ENCODE results near the gene MYL11. TPM values are rescaled to one million over a fixed set of nuclear protein-coding genes. Genes with fewer than 3 reads are reported as not detected.

MYL11 gene
- total RNA-seq, 4 donors from 2014 or later, result 0.79 to 2.1 TPM; not detected in 2

GRCh38 chr16:30372725-30373124, 1.9 kb upstream of the MYL11 start:
- H3K4me3 ChIP-seq (ENCODE audit: low read depth, poor library complexity, severe bottlenecking), result no peak overlapping the region
- TF ChIP-seq POLR2A (IDR thresholded peaks at IDR 0.05) (no peak), CTCF (IDR thresholded peaks at IDR 0.05) (no peak)
- WGBS, 2 donors, result 85 to 90% methylated on average over 5 of the region's 5 CpGs
- no peak for DNase-seq (ENCODE audit: low spot score in 2 of 2)
- intact Hi-C loops (cut with DNase I; ENCODE audit: low total_unique reads), result no loop called here

- TF ChIP-seq POLR2A (IDR thresholded peaks at IDR 0.05) (no peak), CTCF (IDR thresholded peaks at IDR 0.05) (no peak)
- no peak overlapping the region for H3K4me3 ChIP-seq (ENCODE audit: low read depth, poor library complexity, severe bottlenecking)
- DNase-seq (ENCODE audit: low spot score in 2 of 2), result no peak
- intact Hi-C loops (cut with DNase I; ENCODE audit: low total_unique reads), result no loop called here
- WGBS, 2 donors, result 89 to 91% methylated on average over 8 of the region's 8 CpGs
These were observed 1.3 kb downstream of the MYL11 start for GRCh38 chr16:30375864-30376263.

- TF ChIP-seq POLR2A (IDR thresholded peaks at IDR 0.05) (no peak), CTCF (IDR thresholded peaks at IDR 0.05) (no peak)
- intact Hi-C loops (cut with DNase I; ENCODE audit: low total_unique reads), result no loop called here
- 89 to 92% methylated on average over 8 of the region's 8 CpGs for WGBS, 2 donors
- no peak for DNase-seq (ENCODE audit: low spot score in 2 of 2)
- H3K4me3 ChIP-seq (ENCODE audit: low read depth, poor library complexity, severe bottlenecking), result no peak overlapping the region
These were observed 1.9 kb downstream of the MYL11 start for GRCh38 chr16:30376461-30376902.

GRCh38 chr16:30377050-30377811, 2.6 kb downstream of the MYL11 start:
- no peak for DNase-seq (ENCODE audit: low spot score in 2 of 2)
- H3K4me3 ChIP-seq (ENCODE audit: low read depth, poor library complexity, severe bottlenecking), result peak overlapping the region; percentile 41
- intact Hi-C loops (cut with DNase I; ENCODE audit: low total_unique reads), result no loop called here
- TF ChIP-seq POLR2A (IDR thresholded peaks at IDR 0.05) (no peak), CTCF (IDR thresholded peaks at IDR 0.05) (no peak)
- WGBS, 2 donors, result 29 to 36% methylated on average over 27 to 29 of the region's 29 CpGs

GRCh38 chr16:30377812-30378235, 3.2 kb downstream of the MYL11 start:
- 0 to 1% methylated on average over 36 to 39 of the region's 39 CpGs for WGBS, 2 donors
- peak overlapping the region; percentile 41 for H3K4me3 ChIP-seq (ENCODE audit: low read depth, poor library complexity, severe bottlenecking)
- intact Hi-C loops (cut with DNase I; ENCODE audit: low total_unique reads), result no loop called here
- DNase-seq (ENCODE audit: low spot score in 2 of 2), result peak; percentile 93 to 99
- TF ChIP-seq CTCF (IDR thresholded peaks at IDR 0.05) (no peak), POLR2A (IDR thresholded peaks at IDR 0.05) (peak in 1 of 2 donors; percentile 29)

Measured in lower leg skin (tissue), 4 donors.